Measurements from ENCODE around the gene TCF3.
"Not testable (repeated sequence)": the region's sequence is repeated elsewhere in the genome, so short reads cannot be mapped to it uniquely, and the experiment has no call there.

Gene TCF3

DNA sequence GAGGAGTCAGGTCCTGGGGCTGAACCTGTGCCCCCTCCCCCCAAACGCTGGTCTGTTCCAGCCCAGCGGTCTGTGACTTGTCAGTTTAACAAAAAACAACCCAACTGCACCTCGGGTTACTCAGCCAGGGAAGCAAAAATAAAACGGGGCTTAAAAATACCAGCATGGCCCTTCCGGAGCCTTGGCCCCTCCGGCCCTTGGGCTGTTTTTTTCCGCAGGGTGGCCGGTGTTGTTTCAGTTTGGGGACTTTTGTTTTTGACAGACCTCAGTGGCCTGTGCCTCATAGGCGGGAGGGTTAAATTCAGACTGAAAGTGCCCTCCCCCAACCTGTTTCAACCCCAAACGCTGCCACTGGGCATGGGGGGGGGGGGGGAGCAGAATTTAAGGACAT is 4.0 kb downstream of the TCF3 start:
- Histone ChIP-seq H3K36me3 (ENCODE audit: control insufficient read depth, insufficient read depth, low read length, severe bottlenecking) (peaks cover 6% of the 10 kb centered on the region), H3K27me3 (replicated peaks; ENCODE audit: control insufficient read depth, insufficient read depth, low read length) (no peaks in the 10 kb centered on the region), H3K4me1 (ENCODE audit: control insufficient read depth, insufficient read depth, low read length) (peaks cover 10% of the 10 kb centered on the region), H3K4me3 (ENCODE audit: low read length) (no peak overlapping the region), H3K9me3 (ENCODE audit: control insufficient read depth, low read length) (no peaks in the 10 kb centered on the region), H3K9ac (ENCODE audit: low read length) (no peak overlapping the region)
- DNase-seq (ENCODE audit: low read depth), result no peak

DNA sequence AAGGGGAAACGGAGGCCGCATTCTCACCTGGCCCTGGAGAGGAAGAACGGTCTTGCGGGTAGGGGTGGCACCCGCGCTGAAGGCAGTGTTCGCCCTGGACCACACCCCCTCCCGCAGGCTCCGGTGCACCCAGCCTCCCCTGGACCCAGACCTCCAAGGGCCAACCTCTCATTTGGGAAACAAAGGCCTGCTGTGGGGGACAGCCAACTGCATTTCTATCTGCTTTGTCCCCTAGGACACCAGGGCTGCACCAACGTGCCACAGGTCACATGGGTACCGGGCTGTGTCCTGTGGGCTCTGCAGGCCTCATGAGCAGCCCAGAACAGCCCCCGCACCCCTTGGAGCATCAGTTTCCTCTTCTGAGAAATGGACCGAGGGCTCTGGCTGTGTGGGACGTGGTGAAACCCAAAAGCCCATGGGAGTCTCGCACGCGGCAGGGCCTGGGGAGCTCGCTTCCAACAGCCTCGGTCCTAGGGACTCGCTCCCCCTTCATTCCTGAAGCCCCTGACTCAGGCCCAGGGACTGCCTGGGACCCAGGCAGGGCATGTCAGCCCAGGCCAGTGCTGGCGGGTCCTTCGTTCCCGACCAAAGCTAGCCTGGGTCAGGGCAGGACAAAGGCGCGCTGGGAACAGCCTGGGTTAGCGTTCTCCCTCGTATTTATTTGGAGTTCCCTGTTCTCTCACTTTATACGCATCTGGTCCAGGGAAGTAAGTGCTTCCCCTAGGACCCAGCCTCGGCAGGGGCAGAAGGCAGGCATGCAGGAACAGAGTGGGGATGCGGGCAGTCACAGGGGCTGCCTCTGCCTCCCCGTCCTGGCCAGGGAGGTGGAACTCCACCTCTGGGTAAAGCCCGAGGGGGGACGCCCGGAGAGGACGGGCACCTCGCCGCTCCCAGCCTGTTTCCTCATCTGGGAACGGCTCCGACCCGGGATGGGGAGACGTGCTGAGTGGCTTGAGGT is 4.6 kb downstream of the TCF3 start:
- H3K36me3 ChIP-seq (ENCODE audit: control insufficient read depth, insufficient read depth, low read length, severe bottlenecking), result peaks cover 6% of the 10 kb centered on the region
- DNase-seq (ENCODE audit: low read depth), result no peak

DNA sequence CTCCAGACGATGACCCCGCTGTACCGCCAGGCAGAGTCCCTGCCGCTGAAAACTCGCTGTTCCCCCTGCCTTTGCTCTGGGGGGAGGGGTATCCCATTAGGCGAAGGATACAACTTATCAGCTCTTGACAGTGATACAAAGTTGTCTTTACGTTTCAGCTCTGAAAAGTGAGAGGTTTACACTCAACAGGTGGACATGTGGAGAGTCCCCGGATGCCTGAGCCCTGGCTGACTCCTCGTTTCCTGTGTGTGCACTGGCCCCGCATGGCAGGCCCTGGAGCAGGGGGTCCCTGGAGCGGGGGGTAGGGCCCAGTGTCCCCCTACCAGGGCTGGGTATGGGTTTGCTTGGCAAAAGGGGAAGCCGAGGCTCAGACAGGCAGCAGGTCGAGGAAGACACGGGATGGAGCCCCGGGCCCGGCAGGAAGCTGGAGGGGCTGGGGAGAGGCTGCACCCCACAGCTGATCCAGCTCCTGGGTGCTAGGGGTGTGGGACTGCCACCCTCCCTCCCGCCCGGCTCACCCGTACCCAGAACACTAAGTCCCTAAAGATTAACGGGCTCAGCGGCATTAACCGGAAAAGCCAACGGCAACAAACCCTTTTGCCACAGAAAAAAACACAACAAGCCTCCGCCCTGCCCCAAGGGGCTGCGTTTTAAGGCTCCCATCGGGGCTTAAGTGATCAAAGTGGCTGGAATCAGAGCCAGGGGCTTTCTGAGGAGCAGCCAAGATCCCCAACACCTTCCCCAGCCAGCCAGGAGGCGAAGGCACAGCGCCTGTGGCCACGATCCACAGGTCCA is 5.6 kb downstream of the TCF3 start:
- Histone ChIP-seq H3K27me3 (replicated peaks; ENCODE audit: control insufficient read depth, insufficient read depth, low read length) (no peaks in the 10 kb centered on the region), H3K4me1 (ENCODE audit: control insufficient read depth, insufficient read depth, low read length) (peaks cover 10% of the 10 kb centered on the region), H3K36me3 (ENCODE audit: control insufficient read depth, insufficient read depth, low read length, severe bottlenecking) (peaks cover 13% of the 10 kb centered on the region), H3K9ac (ENCODE audit: low read length) (no peak overlapping the region), H3K4me3 (ENCODE audit: low read length) (no peak overlapping the region), H3K9me3 (ENCODE audit: control insufficient read depth, low read length) (no peaks in the 10 kb centered on the region)
- no peak for DNase-seq (ENCODE audit: low read depth)

More for the DNA sequence above, 4.6 kb downstream of the TCF3 start:
- Histone ChIP-seq H3K4me1 (ENCODE audit: control insufficient read depth, insufficient read depth, low read length) (peaks cover 10% of the 10 kb centered on the region), H3K27me3 (replicated peaks; ENCODE audit: control insufficient read depth, insufficient read depth, low read length) (no peaks in the 10 kb centered on the region), H3K9ac (ENCODE audit: low read length) (no peak overlapping the region), H3K4me3 (ENCODE audit: low read length) (no peak overlapping the region), H3K9me3 (ENCODE audit: control insufficient read depth, low read length) (no peaks in the 10 kb centered on the region)

DNA sequence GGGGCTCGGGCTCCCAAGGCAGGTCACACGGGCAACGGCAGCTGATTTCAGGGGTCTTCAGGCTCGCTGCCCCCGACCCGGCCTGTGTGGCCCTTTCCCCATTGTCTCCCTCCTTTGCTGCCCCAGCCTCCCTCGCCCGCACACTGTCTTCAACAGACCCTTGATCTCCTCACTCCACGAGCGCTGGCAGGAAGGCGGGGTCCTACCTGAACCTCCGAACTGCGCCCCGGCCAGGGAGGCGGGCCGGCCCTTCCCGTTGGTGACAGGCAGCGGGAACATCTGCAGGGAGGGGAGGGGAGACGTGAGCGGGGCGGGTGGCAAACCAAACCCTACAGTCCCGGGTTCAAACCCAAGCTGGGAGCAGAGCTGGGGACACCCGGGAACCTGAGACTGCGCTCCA is 6.3 kb downstream of the TCF3 start:
- peaks cover 13% of the 10 kb centered on the region for H3K36me3 ChIP-seq (ENCODE audit: control insufficient read depth, insufficient read depth, low read length, severe bottlenecking)
- no peak overlapping the region for H3K9ac ChIP-seq (ENCODE audit: low read length)
- H3K27me3 ChIP-seq (replicated peaks; ENCODE audit: control insufficient read depth, insufficient read depth, low read length), result no peaks in the 10 kb centered on the region
- no peaks in the 10 kb centered on the region for H3K9me3 ChIP-seq (ENCODE audit: control insufficient read depth, low read length)
- DNase-seq (ENCODE audit: low read depth), result no peak
- no peak overlapping the region for H3K4me3 ChIP-seq (ENCODE audit: low read length)
- H3K4me1 ChIP-seq (ENCODE audit: control insufficient read depth, insufficient read depth, low read length), result peaks cover 10% of the 10 kb centered on the region

DNA sequence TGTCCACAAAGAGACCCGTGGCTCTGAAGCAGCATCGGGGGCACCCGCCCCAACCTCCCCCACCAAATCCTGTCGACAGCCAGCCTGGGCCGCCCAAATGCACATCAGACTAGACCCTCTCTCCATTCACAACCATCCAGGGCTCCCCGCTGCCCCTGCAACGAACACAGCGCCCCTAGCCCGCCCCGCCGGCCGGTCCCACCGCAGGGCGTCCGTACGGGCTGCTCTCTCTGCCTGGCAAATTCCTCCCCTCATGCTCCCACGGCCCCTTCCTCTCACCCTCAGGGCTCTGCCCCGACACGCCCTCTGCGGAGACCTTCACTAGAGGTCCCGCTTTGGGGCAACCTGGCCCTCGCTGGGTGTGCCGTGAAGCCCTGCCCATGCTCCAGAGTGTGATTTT is 7.1 kb downstream of the TCF3 start:
- Histone ChIP-seq H3K9ac (ENCODE audit: low read length) (no peak overlapping the region), H3K27me3 (replicated peaks; ENCODE audit: control insufficient read depth, insufficient read depth, low read length) (no peaks in the 10 kb centered on the region), H3K36me3 (ENCODE audit: control insufficient read depth, insufficient read depth, low read length, severe bottlenecking) (peaks cover 13% of the 10 kb centered on the region), H3K4me1 (ENCODE audit: control insufficient read depth, insufficient read depth, low read length) (peaks cover 2% of the 10 kb centered on the region), H3K9me3 (ENCODE audit: control insufficient read depth, low read length) (no peaks in the 10 kb centered on the region), H3K4me3 (ENCODE audit: low read length) (no peak overlapping the region)
- DNase-seq (ENCODE audit: low read depth), result no peak

DNA sequence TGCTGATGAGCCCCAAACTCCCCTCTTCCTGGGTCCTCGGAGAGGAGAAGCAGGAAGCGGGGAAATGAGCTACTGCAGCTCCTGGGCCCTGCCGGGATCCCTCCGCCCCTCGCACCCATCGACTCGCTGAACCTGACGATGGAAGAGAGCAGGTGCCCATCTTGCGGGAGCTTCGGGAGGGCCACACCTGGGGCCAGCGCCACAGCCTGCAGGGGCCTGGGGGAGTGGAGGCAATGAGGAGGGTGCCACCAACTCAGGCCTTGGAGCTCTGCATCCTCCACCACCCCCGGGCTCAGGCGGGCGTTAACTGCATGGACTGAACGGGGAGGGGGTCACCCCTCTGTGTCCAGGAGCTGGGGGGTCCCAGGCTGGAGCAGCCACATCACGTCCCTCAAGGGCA is 8.3 kb downstream of the TCF3 start:
- Histone ChIP-seq H3K9me3 (ENCODE audit: control insufficient read depth, low read length) (no peaks in the 10 kb centered on the region), H3K27me3 (replicated peaks; ENCODE audit: control insufficient read depth, insufficient read depth, low read length) (no peaks in the 10 kb centered on the region), H3K4me1 (ENCODE audit: control insufficient read depth, insufficient read depth, low read length) (no peaks in the 10 kb centered on the region), H3K9ac (ENCODE audit: low read length) (no peak overlapping the region), H3K4me3 (ENCODE audit: low read length) (no peak overlapping the region), H3K36me3 (ENCODE audit: control insufficient read depth, insufficient read depth, low read length, severe bottlenecking) (peaks cover 17% of the 10 kb centered on the region)
- DNase-seq (ENCODE audit: low read depth), result no peak

DNA sequence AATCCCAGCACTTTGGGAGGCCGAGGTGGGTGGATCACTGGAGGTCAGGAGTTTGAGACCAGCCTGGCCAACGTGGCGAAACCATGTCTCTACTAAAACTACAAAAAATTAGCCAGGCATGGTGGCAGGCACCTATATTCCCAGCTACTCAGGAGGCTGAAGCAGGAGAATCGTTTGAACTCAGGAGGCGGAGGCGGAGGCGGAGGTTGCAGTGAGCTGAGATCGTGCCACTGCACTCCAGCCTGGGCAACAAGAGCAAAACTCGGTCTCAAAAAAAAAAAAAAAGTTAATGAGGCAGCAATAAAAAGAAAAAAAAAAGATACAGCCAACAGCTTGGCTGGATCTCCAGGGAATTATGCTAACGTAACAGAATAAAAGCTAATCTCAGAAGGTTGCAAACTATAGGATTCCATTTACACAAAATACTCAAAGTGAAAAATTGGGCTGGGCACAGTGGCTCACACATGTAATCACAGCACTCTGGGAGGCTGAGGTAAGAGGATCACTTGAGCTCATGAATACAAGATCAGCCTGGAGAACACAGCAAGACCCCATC is 11.4 kb downstream of the TCF3 start:
- H3K36me3 ChIP-seq (ENCODE audit: control insufficient read depth, insufficient read depth, low read length, severe bottlenecking), result peaks cover 22% of the 10 kb centered on the region
- H3K27me3 ChIP-seq (replicated peaks; ENCODE audit: control insufficient read depth, insufficient read depth, low read length); H3K4me3 ChIP-seq (ENCODE audit: low read length); H3K4me1 ChIP-seq (ENCODE audit: control insufficient read depth, insufficient read depth, low read length); H3K9ac ChIP-seq (ENCODE audit: low read length); H3K9me3 ChIP-seq (ENCODE audit: control insufficient read depth, low read length); DNase-seq (ENCODE audit: low read depth): not testable (repeated sequence)

DNA sequence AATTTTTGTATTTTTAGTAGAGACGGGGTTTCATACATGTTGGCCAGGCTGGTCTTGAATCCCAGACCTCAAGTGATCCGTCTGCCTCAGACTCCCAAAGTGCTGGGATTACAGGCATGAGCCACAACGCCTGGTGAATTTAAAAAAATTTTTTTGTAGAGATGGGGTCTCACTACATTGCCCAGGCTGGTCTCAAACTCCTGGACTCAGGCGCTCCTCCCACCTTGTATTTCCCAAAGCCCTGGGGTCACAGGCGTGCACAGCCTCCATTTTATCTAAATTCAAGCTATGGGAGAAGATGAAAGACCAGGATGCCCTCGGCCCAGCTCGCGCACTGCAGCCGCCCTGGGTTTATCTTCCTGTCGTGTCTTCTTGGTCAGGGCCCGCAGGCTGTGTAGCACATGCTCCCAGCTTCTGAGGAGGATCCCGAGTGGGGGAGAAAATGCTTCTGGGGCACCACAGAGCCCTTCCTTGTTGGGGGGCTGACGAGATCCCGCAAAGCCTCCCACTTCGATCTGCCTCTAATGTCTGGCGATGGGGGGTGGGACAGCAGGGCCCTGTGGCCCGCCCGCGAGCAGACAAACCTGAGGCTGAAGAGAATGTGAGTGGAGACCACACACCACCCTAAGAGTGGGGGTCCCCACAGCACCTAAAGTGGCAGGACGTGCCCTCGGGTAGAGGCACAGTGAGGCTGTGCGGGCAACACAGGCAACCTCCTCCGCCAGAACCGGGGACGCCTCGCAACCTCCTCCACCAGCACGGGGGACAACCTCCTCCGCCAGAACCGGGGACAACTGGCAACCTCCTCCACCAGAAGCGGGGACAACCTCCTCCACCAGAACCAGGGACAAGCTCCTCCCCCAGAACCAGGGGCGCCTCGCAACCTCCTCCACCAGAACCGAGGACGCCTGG is 15.8 kb downstream of the TCF3 start:
- H3K9me3 ChIP-seq (ENCODE audit: control insufficient read depth, low read length), result no peaks in the 10 kb centered on the region
- H3K9ac ChIP-seq (ENCODE audit: low read length), result no peak overlapping the region
- no peaks in the 10 kb centered on the region for H3K27me3 ChIP-seq (replicated peaks; ENCODE audit: control insufficient read depth, insufficient read depth, low read length)
- H3K4me1 ChIP-seq (ENCODE audit: control insufficient read depth, insufficient read depth, low read length), result no peaks in the 10 kb centered on the region
- no peak overlapping the region for H3K4me3 ChIP-seq (ENCODE audit: low read length)
- no peak for DNase-seq (ENCODE audit: low read depth)
- H3K36me3 ChIP-seq (ENCODE audit: control insufficient read depth, insufficient read depth, low read length, severe bottlenecking), result peaks cover 27% of the 10 kb centered on the region

DNA sequence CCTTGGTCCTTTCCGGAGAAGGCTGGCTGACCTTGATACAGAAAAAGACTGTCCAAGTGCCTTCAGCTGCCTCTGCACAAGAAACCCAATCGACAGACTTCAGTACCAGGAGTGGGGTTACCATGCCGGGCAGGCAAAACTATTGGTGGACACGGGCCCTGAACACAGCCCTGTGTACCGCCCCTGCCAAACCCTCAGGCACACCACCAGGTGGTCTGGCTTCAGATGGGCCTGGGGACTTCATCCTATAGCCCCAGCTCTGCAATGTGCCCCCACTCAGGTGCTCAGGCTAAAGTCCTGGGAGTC is 17.5 kb downstream of the TCF3 start:
- H3K4me3 ChIP-seq (ENCODE audit: low read length), result no peak overlapping the region
- H3K9ac ChIP-seq (ENCODE audit: low read length), result no peak overlapping the region
- H3K27me3 ChIP-seq (replicated peaks; ENCODE audit: control insufficient read depth, insufficient read depth, low read length), result no peaks in the 10 kb centered on the region
- no peaks in the 10 kb centered on the region for H3K9me3 ChIP-seq (ENCODE audit: control insufficient read depth, low read length)
- H3K36me3 ChIP-seq (ENCODE audit: control insufficient read depth, insufficient read depth, low read length, severe bottlenecking), result peaks cover 27% of the 10 kb centered on the region
- no peaks in the 10 kb centered on the region for H3K4me1 ChIP-seq (ENCODE audit: control insufficient read depth, insufficient read depth, low read length)
- no peak for DNase-seq (ENCODE audit: low read depth)

DNA sequence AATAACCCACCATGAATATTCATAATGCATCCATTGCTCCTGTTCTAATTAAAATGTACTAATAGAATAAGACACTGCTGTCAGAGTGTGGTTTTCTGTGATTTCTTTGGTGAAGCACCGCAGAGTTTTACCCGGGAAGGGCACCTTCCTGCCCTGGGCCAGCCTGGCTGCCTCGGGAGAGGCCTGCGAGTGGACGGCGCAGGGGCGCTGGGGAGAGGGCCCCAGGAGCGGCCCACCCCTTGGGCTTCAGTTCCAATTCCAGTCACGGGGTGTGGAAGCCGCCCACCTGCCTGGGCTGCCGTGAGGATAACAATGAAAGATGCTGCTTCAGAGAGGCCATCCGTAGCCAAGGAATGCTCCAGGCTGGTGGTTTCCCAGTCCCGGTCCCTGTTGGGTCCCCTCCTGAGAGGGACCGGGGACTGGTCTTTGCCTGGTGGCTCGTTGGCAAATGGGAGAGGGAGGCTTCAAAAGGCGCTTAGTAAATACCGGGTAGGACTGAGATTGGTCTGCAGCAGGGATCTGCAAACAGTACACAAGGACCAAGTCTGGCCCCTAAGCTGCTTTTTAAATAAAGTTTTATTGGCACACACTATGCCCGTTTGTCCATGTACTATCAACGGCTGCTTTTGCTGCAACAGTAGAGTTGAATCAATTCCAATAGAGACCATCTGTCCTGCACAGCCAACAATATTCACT is 18.0 kb downstream of the TCF3 start:
- H3K4me1 ChIP-seq (ENCODE audit: control insufficient read depth, insufficient read depth, low read length), result no peaks in the 10 kb centered on the region
- peaks cover 27% of the 10 kb centered on the region for H3K36me3 ChIP-seq (ENCODE audit: control insufficient read depth, insufficient read depth, low read length, severe bottlenecking)
- DNase-seq (ENCODE audit: low read depth), result no peak

More for the DNA sequence above, 18.0 kb downstream of the TCF3 start:
- Histone ChIP-seq H3K9ac (ENCODE audit: low read length) (no peak overlapping the region), H3K9me3 (ENCODE audit: control insufficient read depth, low read length) (no peaks in the 10 kb centered on the region), H3K27me3 (replicated peaks; ENCODE audit: control insufficient read depth, insufficient read depth, low read length) (no peaks in the 10 kb centered on the region), H3K4me3 (ENCODE audit: low read length) (no peak overlapping the region)
